ENCODE data around the gene SLC6A12. TPM values are rescaled to one million over a fixed set of nuclear protein-coding genes. Genes with fewer than 3 reads are reported as not detected.

SLC6A12 gene
- total and polyA plus RNA-seq, 3 experiments from 2014 or later = 0.16 to 0.37 TPM; not detected in 1

DNA sequence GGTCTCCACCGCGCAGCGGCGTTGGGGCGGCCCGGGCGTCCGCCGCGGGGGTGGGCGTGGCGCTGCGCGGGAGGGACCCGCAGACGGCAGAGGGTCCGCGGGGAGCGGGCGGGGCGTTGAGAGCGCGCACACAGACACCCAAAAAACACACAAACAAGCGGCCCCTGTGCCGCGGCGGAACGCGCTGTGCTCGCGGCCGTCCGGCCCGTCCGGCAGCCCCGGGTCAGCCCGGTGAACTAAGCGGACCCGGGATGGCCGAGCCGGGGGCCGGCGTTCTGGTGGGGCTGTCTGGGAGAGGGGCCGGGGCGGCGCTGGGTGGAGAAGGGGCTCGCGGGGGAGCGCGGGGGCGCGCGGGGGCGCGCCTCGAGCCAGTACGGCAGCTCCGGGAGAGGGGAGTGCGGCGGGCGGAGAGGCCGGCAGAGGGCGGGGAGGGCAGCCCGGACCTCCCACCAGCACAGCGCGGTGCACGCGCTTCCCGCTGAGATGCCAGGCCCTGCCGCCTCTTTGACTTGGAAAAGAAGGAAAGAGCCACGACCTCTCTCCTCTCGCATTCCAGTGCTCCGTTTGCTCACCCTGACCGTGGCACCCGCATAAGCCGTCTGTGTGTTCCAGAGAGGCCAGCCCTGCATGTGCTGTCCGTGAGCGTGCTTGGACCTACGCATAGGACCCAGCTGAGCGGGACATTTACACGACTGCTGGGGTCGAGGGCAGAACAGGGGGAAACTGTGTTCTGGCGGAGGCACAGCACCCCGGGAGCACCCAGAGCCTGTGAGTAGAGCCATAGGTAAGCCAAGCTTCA, 10.3 kb downstream of the SLC6A12 start:
- Mint-ChIP-seq H3K4me3 (no peak overlapping the region), H3K4me1 (peaks cover 0 to 3% (median 2%) of the 10 kb centered on the region in 3 donors), H3K9me3 (no peaks in the 10 kb centered on the region), H3K27me3 (peaks cover 31 to 60% of the 10 kb centered on the region in 2 donors), H3K36me3 (no peaks in the 10 kb centered on the region), H3K27ac (peak overlapping the region in 1 of 8 donors; percentile 48)
- H3K4me1 ChIP-seq (ENCODE audit: insufficient read depth, low read length) = no peaks in the 10 kb centered on the region
- peaks cover 5% of the 10 kb centered on the region for H3K27me3 ChIP-seq (ENCODE audit: insufficient read depth, low read length, poor library complexity, severe bottlenecking)
- DNase-seq = no peak
- ChIA-PET POLR2A (no interaction called here), CTCF (no interaction called here)
- H3K27ac ChIP-seq (ENCODE audit: low read depth, low read length) = no peak overlapping the region
- no peak overlapping the region for H3K4me3 ChIP-seq (ENCODE audit: low read length)
- H3K9me3 ChIP-seq (ENCODE audit: low read length) = no peaks in the 10 kb centered on the region
- H3K36me3 ChIP-seq (ENCODE audit: insufficient read depth, low read length) = no peaks in the 10 kb centered on the region

DNA sequence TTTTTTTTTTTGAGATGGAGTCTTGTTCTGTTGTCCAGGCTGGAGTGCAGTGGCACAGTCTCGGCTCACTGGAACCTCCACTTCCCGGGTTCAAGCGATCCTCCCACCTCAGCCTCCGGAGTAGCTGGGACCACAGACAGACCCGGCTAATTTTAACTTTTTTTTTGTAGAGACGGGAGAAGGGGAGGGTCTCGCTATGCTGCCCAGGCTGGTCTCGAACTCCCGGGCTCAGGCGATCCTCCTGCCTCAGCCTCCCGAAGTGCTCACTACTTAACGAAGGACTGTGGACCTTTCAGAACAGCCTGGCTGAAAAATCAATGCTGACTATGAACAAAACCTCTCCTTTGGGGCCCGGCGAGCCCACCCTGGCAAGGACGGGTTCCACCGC, 10.9 kb downstream of the SLC6A12 start:
- no peak overlapping the region for H3K4me3 ChIP-seq (ENCODE audit: low read length)
- Mint-ChIP-seq H3K27me3 (peaks cover 31 to 59% of the 10 kb centered on the region in 2 donors), H3K9me3 (no peaks in the 10 kb centered on the region), H3K4me1 (peaks cover 0 to 3% (median 2%) of the 10 kb centered on the region in 3 donors), H3K27ac (no peak overlapping the region), H3K36me3 (no peaks in the 10 kb centered on the region), H3K4me3 (no peak overlapping the region)
- no peak overlapping the region for H3K27ac ChIP-seq (ENCODE audit: low read depth, low read length)
- no peaks in the 10 kb centered on the region for H3K4me1 ChIP-seq (ENCODE audit: insufficient read depth, low read length)
- ChIA-PET POLR2A (no interaction called here), CTCF (no interaction called here)
- H3K9me3 ChIP-seq (ENCODE audit: low read length) = no peaks in the 10 kb centered on the region
- DNase-seq = no peak
- H3K36me3 ChIP-seq (ENCODE audit: insufficient read depth, low read length) = no peaks in the 10 kb centered on the region
- H3K27me3 ChIP-seq (ENCODE audit: insufficient read depth, low read length, poor library complexity, severe bottlenecking) = peaks cover 5% of the 10 kb centered on the region

- CTCF ChIA-PET = no interaction called here
- no peaks in the 10 kb centered on the region for H3K4me1 ChIP-seq (ENCODE audit: insufficient read depth, low read length)
- H3K36me3 Mint-ChIP-seq = no peaks in the 10 kb centered on the region
- peaks cover 0 to 3% (median 2%) of the 10 kb centered on the region in 3 donors for H3K4me1 Mint-ChIP-seq
- H3K27ac ChIP-seq (ENCODE audit: low read depth, low read length) = no peak overlapping the region
- H3K4me3 ChIP-seq (ENCODE audit: low read length) = no peak overlapping the region
- H3K9me3 ChIP-seq (ENCODE audit: low read length) = no peaks in the 10 kb centered on the region
- POLR2A ChIA-PET = no interaction called here
- H3K27me3 ChIP-seq (ENCODE audit: insufficient read depth, low read length, poor library complexity, severe bottlenecking) = peaks cover 5% of the 10 kb centered on the region
- H3K36me3 ChIP-seq (ENCODE audit: insufficient read depth, low read length) = no peaks in the 10 kb centered on the region
- no peak for DNase-seq
- no peak overlapping the region for H3K27ac Mint-ChIP-seq
- peak overlapping the region in 1 of 7 donors; percentile 2 for H3K4me3 Mint-ChIP-seq
- no peaks in the 10 kb centered on the region for H3K9me3 Mint-ChIP-seq
- H3K27me3 Mint-ChIP-seq = peaks cover 28 to 54% of the 10 kb centered on the region in 2 donors
These were observed 11.8 kb downstream of the SLC6A12 start for GRCh38 chr12:202081-202731.

GRCh38 chr12:201361-201760, 12.6 kb downstream of the SLC6A12 start:
- DNase-seq = no peak
- Histone ChIP-seq H3K27me3 (ENCODE audit: insufficient read depth, low read length, poor library complexity, severe bottlenecking) (peaks cover 5% of the 10 kb centered on the region), H3K27ac (ENCODE audit: low read depth, low read length) (no peak overlapping the region), H3K36me3 (ENCODE audit: insufficient read depth, low read length) (no peaks in the 10 kb centered on the region), H3K4me3 (ENCODE audit: low read length) (no peak overlapping the region), H3K9me3 (ENCODE audit: low read length) (no peaks in the 10 kb centered on the region), H3K4me1 (ENCODE audit: insufficient read depth, low read length) (no peaks in the 10 kb centered on the region)
- no peaks in the 10 kb centered on the region for H3K36me3 Mint-ChIP-seq
- no peak overlapping the region for H3K4me3 Mint-ChIP-seq
- ChIA-PET POLR2A (no interaction called here), CTCF (no interaction called here)
- peaks cover 28 to 47% of the 10 kb centered on the region in 2 donors for H3K27me3 Mint-ChIP-seq
- peak overlapping the region in 1 of 8 donors; percentile 12 for H3K27ac Mint-ChIP-seq
- peaks cover 0 to 3% (median 2%) of the 10 kb centered on the region in 3 donors for H3K4me1 Mint-ChIP-seq
- no peaks in the 10 kb centered on the region for H3K9me3 Mint-ChIP-seq

- Mint-ChIP-seq H3K4me3 (no peak overlapping the region), H3K27ac (no peak overlapping the region), H3K27me3 (peaks cover 21 to 36% of the 10 kb centered on the region in 2 donors), H3K9me3 (no peaks in the 10 kb centered on the region), H3K4me1 (peaks cover 0 to 3% (median 2%) of the 10 kb centered on the region in 3 donors), H3K36me3 (no peaks in the 10 kb centered on the region)
- Histone ChIP-seq H3K27ac (ENCODE audit: low read depth, low read length) (no peak overlapping the region), H3K36me3 (ENCODE audit: insufficient read depth, low read length) (no peaks in the 10 kb centered on the region), H3K27me3 (ENCODE audit: insufficient read depth, low read length, poor library complexity, severe bottlenecking) (no peaks in the 10 kb centered on the region), H3K4me1 (ENCODE audit: insufficient read depth, low read length) (no peaks in the 10 kb centered on the region), H3K9me3 (ENCODE audit: low read length) (no peaks in the 10 kb centered on the region), H3K4me3 (ENCODE audit: low read length) (no peak overlapping the region)
- ChIA-PET CTCF (no interaction called here), POLR2A (no interaction called here)
- DNase-seq = no peak
These were observed 15.3 kb downstream of the SLC6A12 start for GRCh38 chr12:198705-199104.

- Histone ChIP-seq H3K4me3 (ENCODE audit: low read length) (no peak overlapping the region), H3K36me3 (ENCODE audit: insufficient read depth, low read length) (no peaks in the 10 kb centered on the region), H3K27ac (ENCODE audit: low read depth, low read length) (no peak overlapping the region), H3K9me3 (ENCODE audit: low read length) (no peaks in the 10 kb centered on the region), H3K27me3 (ENCODE audit: insufficient read depth, low read length, poor library complexity, severe bottlenecking) (no peaks in the 10 kb centered on the region), H3K4me1 (ENCODE audit: insufficient read depth, low read length) (no peaks in the 10 kb centered on the region)
- Mint-ChIP-seq H3K27me3 (peaks cover 21 to 41% of the 10 kb centered on the region in 2 donors), H3K4me1 (peaks cover 0 to 3% (median 2%) of the 10 kb centered on the region in 3 donors), H3K27ac (no peak overlapping the region), H3K36me3 (no peaks in the 10 kb centered on the region), H3K9me3 (no peaks in the 10 kb centered on the region), H3K4me3 (no peak overlapping the region)
- ChIA-PET POLR2A (no interaction called here), CTCF (no interaction called here)
- no peak for DNase-seq
These were observed 15.9 kb downstream of the SLC6A12 start for GRCh38 chr12:197911-198695.

DNA sequence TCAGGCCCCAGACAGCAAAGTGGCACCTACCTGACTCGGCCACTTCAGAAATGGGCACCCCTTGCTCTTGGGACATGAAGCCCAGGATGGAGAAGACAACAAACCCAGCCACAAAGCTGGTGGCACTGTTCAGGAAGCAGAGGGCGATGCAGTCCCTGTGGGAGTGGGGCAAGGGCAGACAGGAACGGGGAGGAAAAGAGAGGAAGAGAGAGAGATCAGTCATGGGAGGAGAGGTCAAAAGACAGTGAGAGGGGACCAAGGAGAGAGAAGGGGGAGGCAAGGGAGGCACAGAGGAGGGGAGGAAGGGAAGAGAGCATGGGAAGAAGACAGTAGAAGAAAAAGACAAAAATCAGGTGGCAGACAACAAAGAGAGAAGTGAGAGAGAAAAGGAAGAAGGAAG, 16.6 kb downstream of the SLC6A12 start:
- Histone ChIP-seq H3K4me1 (ENCODE audit: insufficient read depth, low read length) (no peaks in the 10 kb centered on the region), H3K9me3 (ENCODE audit: low read length) (no peaks in the 10 kb centered on the region), H3K4me3 (ENCODE audit: low read length) (no peak overlapping the region), H3K36me3 (ENCODE audit: insufficient read depth, low read length) (no peaks in the 10 kb centered on the region), H3K27ac (ENCODE audit: low read depth, low read length) (no peak overlapping the region), H3K27me3 (ENCODE audit: insufficient read depth, low read length, poor library complexity, severe bottlenecking) (no peaks in the 10 kb centered on the region)
- POLR2A ChIA-PET = no interaction called here
- peak overlapping the region in 1 of 8 donors; percentile 43 for H3K27ac Mint-ChIP-seq
- CTCF ChIA-PET = no interaction called here
- H3K36me3 Mint-ChIP-seq = no peaks in the 10 kb centered on the region
- H3K4me3 Mint-ChIP-seq = no peak overlapping the region
- DNase-seq = no peak
- peaks cover 18 to 43% of the 10 kb centered on the region in 2 donors for H3K27me3 Mint-ChIP-seq
- no peaks in the 10 kb centered on the region for H3K9me3 Mint-ChIP-seq
- no peaks in the 10 kb centered on the region for H3K4me1 Mint-ChIP-seq

- CTCF ChIA-PET = no interaction called here
- no peak overlapping the region for H3K4me3 Mint-ChIP-seq
These were observed 17.5 kb downstream of the SLC6A12 start for GRCh38 chr12:196436-196835.

More at GRCh38 chr12:196436-196835, 17.5 kb downstream of the SLC6A12 start:
- H3K4me1 Mint-ChIP-seq = no peaks in the 10 kb centered on the region
- H3K27ac Mint-ChIP-seq = no peak overlapping the region
- H3K27me3 ChIP-seq (ENCODE audit: insufficient read depth, low read length, poor library complexity, severe bottlenecking) = no peaks in the 10 kb centered on the region
- H3K36me3 ChIP-seq (ENCODE audit: insufficient read depth, low read length) = no peaks in the 10 kb centered on the region
- peaks cover 13 to 44% of the 10 kb centered on the region in 2 donors for H3K27me3 Mint-ChIP-seq
- DNase-seq = no peak
- no peaks in the 10 kb centered on the region for H3K9me3 Mint-ChIP-seq
- no peaks in the 10 kb centered on the region for H3K9me3 ChIP-seq (ENCODE audit: low read length)
- H3K4me3 ChIP-seq (ENCODE audit: low read length) = no peak overlapping the region
- H3K36me3 Mint-ChIP-seq = no peaks in the 10 kb centered on the region
- no peak overlapping the region for H3K27ac ChIP-seq (ENCODE audit: low read depth, low read length)
- POLR2A ChIA-PET = no interaction called here
- H3K4me1 ChIP-seq (ENCODE audit: insufficient read depth, low read length) = no peaks in the 10 kb centered on the region
